Duodenal mucosa (tissue), 2 donors: Measurements from ENCODE around the gene ENPEP.

Experiments used
- H3K27ac ChIP-seq: one replicate; pipeline ENCODE4 v1.7.0; 2013; ENCODE audit warnings: low read depth, low read length
- H3K27me3 ChIP-seq, 2 donors: one replicate each; pipeline ENCODE4 v1.7.0; 2013; ENCODE audit warnings: low read length in 2 of 2, control low read depth in 1 of 2; ENCODE audit not compliant: insufficient read depth in 2 of 2, control insufficient read depth in 1 of 2
- H3K36me3 ChIP-seq, 2 donors: one replicate each; pipeline ENCODE4 v1.7.0; 2013; ENCODE audit warnings: low read length in 2 of 2, control low read depth in 1 of 2; ENCODE audit not compliant: insufficient read depth in 2 of 2, control insufficient read depth in 1 of 2
- H3K4me1 ChIP-seq, 2 donors: one replicate each; pipeline ENCODE4 v1.7.0; 2013; ENCODE audit warnings: low read length in 2 of 2, control low read depth in 1 of 2; ENCODE audit not compliant: insufficient read depth in 2 of 2, control insufficient read depth in 1 of 2
- H3K4me3 ChIP-seq, 2 donors: one replicate each; pipeline ENCODE4 v1.7.0; 2013; ENCODE audit warnings: low read length in 2 of 2, low read depth in 1 of 2
- H3K9ac ChIP-seq, 2 donors: one replicate each; pipeline ENCODE4 v1.7.0; 2013; ENCODE audit warnings: low read length in 2 of 2, low read depth in 1 of 2
- H3K9me3 ChIP-seq, 2 donors: one replicate each; pipeline ENCODE4 v1.7.0; 2013; ENCODE audit warnings: low read length in 2 of 2, control low read depth in 1 of 2; ENCODE audit not compliant: control insufficient read depth in 1 of 2

ENPEP gene

GRCh38 chr4:110501826-110502225 lies 25.9 kb downstream of the ENPEP start:
- Histone ChIP-seq H3K4me3 (no peak overlapping the region), H3K9ac (no peak overlapping the region), H3K36me3 (peaks cover 0 to 2% of the 10 kb centered on the region in 2 donors), H3K9me3 (no peaks in the 10 kb centered on the region), H3K27ac (no peak overlapping the region), H3K27me3 (no peaks in the 10 kb centered on the region), H3K4me1 (peaks cover 6 to 8% of the 10 kb centered on the region in 2 donors)

- H3K27me3 ChIP-seq = no peaks in the 10 kb centered on the region
- H3K27ac ChIP-seq = no peak overlapping the region
- peaks cover 0 to 2% of the 10 kb centered on the region in 2 donors for H3K36me3 ChIP-seq
- H3K9me3 ChIP-seq = no peaks in the 10 kb centered on the region
- H3K4me1 ChIP-seq = peaks cover 4 to 7% of the 10 kb centered on the region in 2 donors
- H3K4me3 ChIP-seq = no peak overlapping the region
- no peak overlapping the region for H3K9ac ChIP-seq
Measured at GRCh38 chr4:110503270-110504083, 27.5 kb downstream of the ENPEP start.

- peaks cover 0 to 4% of the 10 kb centered on the region in 2 donors for H3K4me1 ChIP-seq
- H3K9me3 ChIP-seq = no peaks in the 10 kb centered on the region
- H3K4me3 ChIP-seq = no peak overlapping the region
Measured at GRCh38 chr4:110504084-110504435, 28.1 kb downstream of the ENPEP start.

GRCh38 chr4:110505440-110505839 lies 29.5 kb downstream of the ENPEP start:
- H3K36me3 ChIP-seq = no peaks in the 10 kb centered on the region
- H3K27me3 ChIP-seq = no peaks in the 10 kb centered on the region
- H3K4me1 ChIP-seq = peaks cover 0 to 10% of the 10 kb centered on the region in 2 donors
- no peak overlapping the region for H3K9ac ChIP-seq
- no peak overlapping the region for H3K27ac ChIP-seq
- H3K4me3 ChIP-seq = no peak overlapping the region
- H3K9me3 ChIP-seq = no peaks in the 10 kb centered on the region

More at GRCh38 chr4:110504084-110504435, 28.1 kb downstream of the ENPEP start:
- H3K27ac ChIP-seq = no peak overlapping the region
- no peaks in the 10 kb centered on the region for H3K27me3 ChIP-seq
- H3K9ac ChIP-seq = no peak overlapping the region
- H3K36me3 ChIP-seq = peaks cover 0 to 2% of the 10 kb centered on the region in 2 donors

GRCh38 chr4:110508827-110509710 lies 33.1 kb downstream of the ENPEP start:
- Histone ChIP-seq H3K4me3 (no peak overlapping the region), H3K36me3 (no peaks in the 10 kb centered on the region), H3K27ac (no peak overlapping the region), H3K27me3 (no peaks in the 10 kb centered on the region), H3K9ac (no peak overlapping the region), H3K9me3 (no peaks in the 10 kb centered on the region), H3K4me1 (peaks cover 0 to 10% of the 10 kb centered on the region in 2 donors)

GRCh38 chr4:110510277-110510676 lies 34.3 kb downstream of the ENPEP start:
- no peaks in the 10 kb centered on the region for H3K9me3 ChIP-seq
- H3K36me3 ChIP-seq = no peaks in the 10 kb centered on the region
- peaks cover 3 to 10% of the 10 kb centered on the region in 2 donors for H3K4me1 ChIP-seq
- no peaks in the 10 kb centered on the region for H3K27me3 ChIP-seq
- no peak overlapping the region for H3K27ac ChIP-seq
- H3K4me3 ChIP-seq = no peak overlapping the region
- H3K9ac ChIP-seq = no peak overlapping the region

GRCh38 chr4:110510955-110511544 lies 35.1 kb downstream of the ENPEP start:
- Histone ChIP-seq H3K27ac (no peak overlapping the region), H3K4me3 (no peak overlapping the region), H3K36me3 (no peaks in the 10 kb centered on the region), H3K27me3 (no peaks in the 10 kb centered on the region), H3K4me1 (peaks cover 10 to 11% of the 10 kb centered on the region in 2 donors), H3K9ac (no peak overlapping the region), H3K9me3 (no peaks in the 10 kb centered on the region)

GRCh38 chr4:110512901-110513300 lies 36.9 kb downstream of the ENPEP start:
- Histone ChIP-seq H3K27me3 (no peaks in the 10 kb centered on the region), H3K4me1 (peaks cover 10 to 11% of the 10 kb centered on the region in 2 donors), H3K9me3 (no peaks in the 10 kb centered on the region)

GRCh38 chr4:110514889-110515479 lies 39.0 kb downstream of the ENPEP start:
- Histone ChIP-seq H3K9ac (no peak overlapping the region), H3K9me3 (no peaks in the 10 kb centered on the region), H3K4me1 (peaks cover 5 to 11% of the 10 kb centered on the region in 2 donors), H3K36me3 (no peaks in the 10 kb centered on the region), H3K27ac (no peak overlapping the region), H3K4me3 (no peak overlapping the region), H3K27me3 (no peaks in the 10 kb centered on the region)

More at GRCh38 chr4:110512901-110513300, 36.9 kb downstream of the ENPEP start:
- Histone ChIP-seq H3K36me3 (no peaks in the 10 kb centered on the region), H3K4me3 (no peak overlapping the region), H3K9ac (no peak overlapping the region), H3K27ac (no peak overlapping the region)
